NB4 (cell line): ENCODE results near the gene DDX11.

Experiments used
- CTCF ChIP-seq: IDR thresholded peaks from one replicate; pipeline ENCODE4 v1.5.1; 2012; ENCODE audit warnings: low read depth, low read length
- MYC ChIP-seq: IDR thresholded peaks from 2 replicates; pipeline ENCODE4 v1.6.1; 2011; ENCODE audit warnings: low read depth, low read length
- POLR2A ChIP-seq: IDR thresholded peaks from 2 replicates; pipeline ENCODE4 v1.6.1; 2011; ENCODE audit warnings: mild to moderate bottlenecking; ENCODE audit not compliant: insufficient read length; ENCODE audit errors: extremely low read depth

DNA sequence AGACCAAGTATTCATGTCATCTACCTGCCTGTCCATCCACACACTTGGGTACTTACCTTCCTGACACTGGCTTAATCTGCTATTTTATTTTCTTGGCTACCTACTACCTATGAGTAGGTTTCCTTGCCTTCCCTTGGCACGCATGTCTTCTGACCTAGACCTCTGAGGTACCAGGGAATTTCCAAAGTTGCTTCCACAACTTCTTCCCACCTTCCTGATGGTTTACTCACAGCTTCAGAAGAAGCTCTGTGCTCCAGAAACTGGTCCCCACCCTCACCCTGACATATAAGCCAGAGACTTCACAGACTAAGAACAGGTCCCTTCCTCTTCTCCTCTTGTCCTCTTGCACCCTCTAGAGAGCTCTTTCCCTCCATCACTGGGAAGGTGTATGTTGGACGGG is 35.7 kb upstream of the DDX11 start:
- TF ChIP-seq CTCF (no peak), POLR2A (no peak), MYC (no peak)
